Subcutaneous preadipocyte (primary cell): ENCODE data around the gene LBH. TPM values are rescaled to one million over a fixed set of nuclear protein-coding genes. Genes with fewer than 3 reads are reported as not detected.

ENCODE experiments used
- small RNA-seq: library from RNA; depleted of rRNA; stranded (forward); fragments of <200 nt; gene quantifications from one replicate; pipeline ENCODE3, GENCODE V24; 2012
- total RNA-seq: library from RNA; depleted of rRNA; stranded (reverse); fragments of >200 nt; gene quantifications from 2 replicates; pipeline ENCODE4 v1.2.3, GENCODE V29; 2012

LBH gene
- 2.0 and 7.0 TPM in 2 replicates for total RNA-seq

DNA sequence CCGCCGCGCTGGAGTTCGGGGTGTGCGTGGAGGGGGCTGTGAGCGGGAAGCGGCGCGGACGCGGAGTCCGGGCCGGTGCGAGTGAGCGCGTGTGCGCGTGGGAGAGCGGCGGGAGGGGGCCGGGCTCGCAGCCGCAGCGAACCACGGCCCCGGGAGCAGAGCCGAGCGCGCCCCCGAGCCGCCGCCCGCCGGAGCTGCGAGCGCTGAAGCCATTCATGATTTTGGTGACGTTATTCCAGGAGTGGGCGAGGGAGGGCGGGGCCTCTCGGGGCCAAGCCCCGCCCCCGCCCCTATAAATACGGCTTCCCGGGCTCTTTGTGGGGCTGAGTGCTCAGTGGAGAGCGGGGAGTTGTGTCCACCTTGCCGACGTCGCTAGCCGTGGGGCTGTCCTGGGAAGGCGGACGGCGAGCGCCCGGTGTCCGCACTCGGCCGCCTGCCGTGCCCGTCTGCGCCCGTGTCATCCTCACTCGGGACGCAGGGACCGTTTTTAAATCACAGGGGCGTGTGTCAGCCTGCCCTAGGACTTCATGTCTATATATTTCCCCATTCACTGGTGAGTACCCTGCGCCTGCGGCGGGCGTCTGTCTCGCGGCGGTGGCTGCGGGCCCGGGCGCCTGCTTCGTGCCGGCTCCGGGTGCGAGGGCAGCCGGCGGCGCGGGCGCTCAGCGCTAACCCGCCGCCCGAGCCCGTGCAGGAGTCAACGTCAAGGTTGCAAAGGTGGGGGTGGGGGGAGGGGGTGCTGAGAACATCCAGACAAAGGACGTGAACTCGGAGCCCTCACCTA is at the start of gene LBH:
Gene LBH, plus strand, starts transcription at position 323 of the 784 bp plus-strand sequence. Its CDS starts 205 bp downstream, at position 528.

Small RNAs within 50 kb of the gene (small RNA-seq; reads per million reads assigned to genes)
- 0.27 reads per million, percentile 5 among the genes with 10 or more reads in this experiment for gene SNORA10B

Other genes with a start within 250 kb of the LBH start
- gene YPEL5, start 84.5 kb upstream of the LBH start, total RNA-seq = 22.5 and 34.2 TPM in 2 replicates
- 13.6 and 21.3 TPM in 2 replicates for gene LCLAT1, start 215.7 kb downstream of the LBH start, total RNA-seq